ENCODE data around the gene TRPM5. TPM values are rescaled to one million over a fixed set of nuclear protein-coding genes. Genes with fewer than 3 reads are reported as not detected.
A peak's percentile ranks its signal among the peaks of the same experiment; 100 is the strongest.

The TRPM5 gene
- total RNA-seq, 1 donor from 2014 or later = 0.46 TPM

DNA sequence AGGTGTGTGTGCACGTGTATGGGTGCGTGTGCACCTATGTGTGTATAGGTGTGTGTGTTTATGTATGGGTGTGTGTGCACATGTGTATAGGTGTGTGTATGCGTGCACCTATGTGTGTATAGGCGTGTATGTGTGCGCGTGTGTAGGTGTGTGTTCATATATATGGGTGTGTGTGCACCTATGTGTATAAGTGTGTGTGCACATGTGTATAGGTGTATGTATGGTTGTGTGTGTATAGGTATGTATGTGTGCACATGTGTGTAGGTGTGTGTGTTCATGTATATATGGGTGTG, 27.4 kb upstream of the TRPM5 start:
- no peak overlapping the region for H3K27ac Mint-ChIP-seq
- no peaks in the 10 kb centered on the region for H3K36me3 Mint-ChIP-seq
- no peaks in the 10 kb centered on the region for H3K4me1 Mint-ChIP-seq (ENCODE audit: unreplicated experiment)
- H3K9me3 Mint-ChIP-seq = no peaks in the 10 kb centered on the region
- peaks cover 51% of the 10 kb centered on the region for H3K27me3 Mint-ChIP-seq
- no peak overlapping the region for H3K4me3 Mint-ChIP-seq
- DNase-seq (ENCODE audit: extremely low spot score, unreplicated experiment) = peak; percentile 40
- TF ChIP-seq, protein P1, sequence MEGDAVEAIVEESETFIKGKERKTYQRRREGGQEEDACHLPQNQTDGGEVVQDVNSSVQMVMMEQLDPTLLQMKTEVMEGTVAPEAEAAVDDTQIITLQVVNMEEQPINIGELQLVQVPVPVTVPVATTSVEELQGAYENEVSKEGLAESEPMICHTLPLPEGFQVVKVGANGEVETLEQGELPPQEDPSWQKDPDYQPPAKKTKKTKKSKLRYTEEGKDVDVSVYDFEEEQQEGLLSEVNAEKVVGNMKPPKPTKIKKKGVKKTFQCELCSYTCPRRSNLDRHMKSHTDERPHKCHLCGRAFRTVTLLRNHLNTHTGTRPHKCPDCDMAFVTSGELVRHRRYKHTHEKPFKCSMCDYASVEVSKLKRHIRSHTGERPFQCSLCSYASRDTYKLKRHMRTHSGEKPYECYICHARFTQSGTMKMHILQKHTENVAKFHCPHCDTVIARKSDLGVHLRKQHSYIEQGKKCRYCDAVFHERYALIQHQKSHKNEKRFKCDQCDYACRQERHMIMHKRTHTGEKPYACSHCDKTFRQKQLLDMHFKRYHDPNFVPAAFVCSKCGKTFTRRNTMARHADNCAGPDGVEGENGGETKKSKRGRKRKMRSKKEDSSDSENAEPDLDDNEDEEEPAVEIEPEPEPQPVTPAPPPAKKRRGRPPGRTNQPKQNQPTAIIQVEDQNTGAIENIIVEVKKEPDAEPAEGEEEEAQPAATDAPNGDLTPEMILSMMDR (conservative IDR thresholded peaks at IDR 0.05) = no peak

DNA sequence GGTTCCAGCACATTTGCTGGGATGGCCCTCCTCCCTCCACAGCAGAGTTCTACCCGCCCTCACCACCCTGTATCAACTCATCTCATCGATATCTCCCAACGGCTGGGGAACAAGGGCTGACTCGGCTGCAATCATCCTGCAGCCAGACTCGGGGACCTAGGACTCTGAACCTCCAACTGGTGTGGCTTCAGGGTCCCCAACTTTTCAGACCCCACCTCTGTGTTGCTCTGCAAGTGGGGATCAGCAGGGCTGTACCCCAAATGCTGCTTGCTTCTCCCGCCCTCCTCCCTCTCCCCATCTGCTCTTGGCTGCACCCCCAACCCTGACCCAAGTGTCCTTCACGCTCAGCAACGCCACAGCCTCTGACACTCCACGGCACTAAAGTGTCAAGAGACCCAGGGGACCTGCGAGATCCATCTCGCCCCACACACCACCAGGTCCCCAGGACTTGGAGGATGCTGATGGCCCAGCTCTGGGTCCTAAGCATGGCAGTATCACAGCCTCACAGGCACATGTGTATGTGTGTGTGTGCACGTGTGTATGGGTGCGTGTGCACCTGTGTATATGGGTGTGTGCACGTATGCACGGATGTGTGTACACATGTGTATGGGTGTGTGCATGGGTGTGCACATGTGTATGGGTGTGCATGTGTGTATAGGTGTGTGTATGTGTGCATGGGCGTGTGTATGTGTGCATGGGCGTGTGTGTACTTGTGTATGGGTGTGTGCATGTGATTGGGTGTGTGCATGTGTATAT, 26.9 kb upstream of the TRPM5 start:
- Mint-ChIP-seq H3K4me1 (ENCODE audit: unreplicated experiment) (no peaks in the 10 kb centered on the region), H3K4me3 (no peak overlapping the region), H3K9me3 (no peaks in the 10 kb centered on the region), H3K36me3 (no peaks in the 10 kb centered on the region), H3K27me3 (peaks cover 50% of the 10 kb centered on the region), H3K27ac (no peak overlapping the region)
- DNase-seq (ENCODE audit: extremely low spot score, unreplicated experiment) = peak; percentile 50
- TF ChIP-seq, protein P1 (conservative IDR thresholded peaks at IDR 0.05) = no peak

DNA sequence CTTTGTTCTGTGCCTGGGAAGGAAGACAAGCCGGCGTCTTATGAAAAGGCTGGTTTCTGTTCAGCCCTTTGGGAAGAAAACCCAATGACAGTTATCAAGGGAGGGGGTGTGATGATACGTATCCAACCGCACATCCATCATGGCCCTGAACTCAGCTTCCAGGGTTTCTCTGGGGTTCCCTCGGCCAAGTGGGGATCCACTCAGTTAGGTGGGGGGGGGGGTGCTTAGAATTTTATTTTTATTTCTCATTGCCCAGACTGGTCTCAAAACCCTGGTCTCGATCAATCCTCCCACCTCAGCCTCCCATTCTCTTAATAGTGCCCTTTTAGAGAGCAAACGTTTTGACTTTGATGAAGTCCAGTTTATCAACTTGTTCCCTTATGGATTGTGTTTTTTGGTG, 26.2 kb upstream of the TRPM5 start:
- Mint-ChIP-seq H3K36me3 (no peaks in the 10 kb centered on the region), H3K27me3 (peaks cover 47% of the 10 kb centered on the region), H3K27ac (no peak overlapping the region), H3K4me3 (no peak overlapping the region), H3K9me3 (no peaks in the 10 kb centered on the region), H3K4me1 (ENCODE audit: unreplicated experiment) (no peaks in the 10 kb centered on the region)
- no peak for DNase-seq (ENCODE audit: extremely low spot score, unreplicated experiment)
- TF ChIP-seq, protein P1 (conservative IDR thresholded peaks at IDR 0.05) = no peak

GRCh38 chr11:2468363-2469235, 24.3 kb upstream of the TRPM5 start:
- DNase-seq (ENCODE audit: extremely low spot score, unreplicated experiment) = peak; percentile 53
- H3K36me3 Mint-ChIP-seq = no peaks in the 10 kb centered on the region
- H3K27ac Mint-ChIP-seq = no peak overlapping the region

DNA sequence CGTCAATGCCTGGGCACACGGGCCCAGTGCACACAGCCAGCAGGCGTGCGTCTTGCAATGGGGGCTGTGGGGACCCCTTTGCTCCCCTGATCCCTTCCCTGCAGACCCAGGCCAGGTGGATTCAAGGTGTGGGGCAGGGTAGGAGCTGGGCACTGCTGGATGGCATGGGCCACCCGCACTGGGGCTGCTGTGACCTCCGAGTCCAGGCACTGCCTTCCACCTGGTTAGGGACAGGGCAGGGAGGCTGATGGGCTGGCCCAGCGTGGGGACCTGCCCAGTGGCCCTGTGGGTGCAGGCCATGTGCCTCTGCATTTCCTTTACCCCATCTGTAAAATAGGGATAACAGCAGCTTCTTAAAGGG, 23.4 kb upstream of the TRPM5 start:
- Mint-ChIP-seq H3K36me3 (no peaks in the 10 kb centered on the region), H3K4me1 (ENCODE audit: unreplicated experiment) (no peaks in the 10 kb centered on the region), H3K27ac (no peak overlapping the region), H3K27me3 (peaks cover 39% of the 10 kb centered on the region), H3K4me3 (no peak overlapping the region), H3K9me3 (no peaks in the 10 kb centered on the region)
- TF ChIP-seq, protein P1 (conservative IDR thresholded peaks at IDR 0.05) = no peak
- peak; percentile 49 for DNase-seq (ENCODE audit: extremely low spot score, unreplicated experiment)

More at GRCh38 chr11:2468363-2469235, 24.3 kb upstream of the TRPM5 start:
- TF ChIP-seq, protein P1 (conservative IDR thresholded peaks at IDR 0.05) = no peak
- Mint-ChIP-seq H3K4me3 (no peak overlapping the region), H3K27me3 (peaks cover 39% of the 10 kb centered on the region), H3K9me3 (no peaks in the 10 kb centered on the region), H3K4me1 (ENCODE audit: unreplicated experiment) (no peaks in the 10 kb centered on the region)

Data from type B pancreatic cell (in vitro differentiated cells).